GM18507 (cell line): ENCODE results near the gene VSTM4.

Source experiments
- DNase-seq: peaks from one replicate; pipeline ENCODE4 v3.0.0; 2011; ENCODE audit warnings: low read depth; ENCODE audit not compliant: insufficient read length; ENCODE audit errors: extremely low spot score
- FAIRE-seq: peaks from 2 replicates; lab custom pipeline; 2011; peaks lifted over from hg19 to GRCh38; lab: Jason Lieb, UNC

Gene VSTM4

GRCh38 chr10:49076741-49077521 is 38.4 kb downstream of the VSTM4 start:
- DNase-seq (no peak), FAIRE-seq (peak; percentile 77)

GRCh38 chr10:49076319-49076718 is 39.0 kb downstream of the VSTM4 start:
- FAIRE-seq: no peak

GRCh38 chr10:49075743-49076142 is 39.6 kb downstream of the VSTM4 start:
- DNase-seq (no peak), FAIRE-seq (no peak)

More at GRCh38 chr10:49076319-49076718, 39.0 kb downstream of the VSTM4 start:
- DNase-seq: no peak

GRCh38 chr10:49074836-49075682 is 40.3 kb downstream of the VSTM4 start:
- FAIRE-seq (no peak), DNase-seq (no peak)

DNA sequence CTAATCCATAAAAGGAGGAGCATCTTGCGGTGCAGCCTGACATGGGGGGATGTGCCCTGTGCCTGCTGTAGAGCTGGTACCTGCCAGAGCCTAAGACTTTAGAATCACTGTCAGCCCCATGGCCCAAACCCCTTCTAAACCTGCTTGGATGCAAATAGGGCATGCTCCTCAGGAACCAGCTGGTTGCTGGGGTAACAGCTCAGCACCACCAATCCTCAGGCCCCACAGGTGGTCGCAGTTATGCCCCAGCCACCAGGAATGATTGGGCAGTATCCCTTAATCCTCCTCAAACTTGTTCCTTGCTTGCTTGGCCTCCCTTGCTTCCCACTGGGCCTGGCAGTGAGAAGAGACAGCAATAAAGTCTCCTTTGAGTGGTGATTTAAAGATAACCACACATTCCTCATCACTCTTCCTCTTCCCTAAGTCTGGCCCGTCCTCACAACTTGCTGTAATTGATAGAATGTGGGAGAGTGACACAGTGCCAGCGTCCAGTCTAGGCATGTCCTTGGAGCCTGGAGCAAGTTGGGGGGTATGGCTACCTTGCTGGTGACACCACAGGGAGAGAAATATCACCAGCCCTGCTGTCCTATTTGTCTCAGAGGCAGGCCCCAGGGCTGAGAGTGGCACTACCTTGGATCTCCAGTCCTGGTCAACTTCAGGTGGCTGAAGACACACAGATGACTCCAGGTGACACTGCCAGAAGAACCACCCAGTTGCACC is 43.0 kb downstream of the VSTM4 start:
- FAIRE-seq: no peak
- no peak for DNase-seq

GRCh38 chr10:49071160-49071761 is 44.1 kb downstream of the VSTM4 start:
- DNase-seq: no peak
- FAIRE-seq: no peak

GRCh38 chr10:49070701-49071100 is 44.6 kb downstream of the VSTM4 start:
- FAIRE-seq (no peak), DNase-seq (no peak)

DNA sequence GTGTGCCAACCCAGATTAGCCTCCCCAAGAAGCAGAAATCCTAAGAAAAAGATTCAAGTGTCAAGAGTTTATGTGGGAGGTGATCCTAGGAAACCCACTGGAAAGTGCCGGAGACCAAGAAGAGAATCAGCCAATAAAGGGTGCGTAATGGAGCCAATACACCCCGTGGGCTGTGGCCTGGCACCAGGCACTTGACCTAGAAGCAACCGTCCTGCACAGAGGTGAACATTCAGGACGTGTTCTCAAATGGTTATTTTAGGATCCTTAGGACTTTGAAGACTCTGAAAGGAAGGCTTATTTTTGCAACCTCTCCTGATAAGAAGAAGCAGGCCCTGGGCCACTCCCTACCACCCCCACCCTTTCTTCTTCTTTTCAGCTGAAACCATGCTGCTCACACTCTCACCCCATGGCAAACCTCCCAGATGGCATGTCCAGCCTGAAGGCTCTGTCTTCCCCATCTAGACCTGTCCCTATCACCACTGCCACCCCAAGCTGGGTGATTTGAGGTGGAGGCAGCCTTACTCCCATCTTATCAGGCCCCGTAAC is 46.6 kb downstream of the VSTM4 start:
- no peak for FAIRE-seq
- DNase-seq: no peak

- DNase-seq: no peak
- no peak for FAIRE-seq
Observed at GRCh38 chr10:49068209-49068608, 47.1 kb downstream of the VSTM4 start.

- no peak for DNase-seq
Observed at GRCh38 chr10:49066944-49067730, 48.2 kb downstream of the VSTM4 start.

GRCh38 chr10:49062229-49062628 is 53.1 kb downstream of the VSTM4 start:
- no peak for FAIRE-seq
- DNase-seq: no peak

More at GRCh38 chr10:49066944-49067730, 48.2 kb downstream of the VSTM4 start:
- FAIRE-seq: no peak

DNA sequence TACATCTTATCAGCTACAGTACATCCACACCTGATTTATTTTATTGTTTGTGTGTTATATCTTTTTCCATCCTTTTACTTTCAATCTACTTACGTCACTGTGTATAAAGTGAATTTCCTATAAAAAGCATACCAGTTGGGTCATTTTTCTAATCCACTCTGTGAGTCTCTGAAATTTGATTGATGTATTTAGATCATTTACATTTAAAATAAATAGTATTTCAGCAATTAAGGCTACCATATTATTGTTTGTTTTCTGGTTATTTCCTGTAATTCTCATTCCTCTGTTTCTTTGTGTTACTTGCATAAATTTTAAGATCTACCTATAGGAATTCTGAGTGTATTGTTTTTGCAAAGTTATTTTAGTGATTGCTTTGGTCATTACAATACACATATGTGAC is 53.7 kb downstream of the VSTM4 start:
- DNase-seq (no peak), FAIRE-seq (no peak)

DNA sequence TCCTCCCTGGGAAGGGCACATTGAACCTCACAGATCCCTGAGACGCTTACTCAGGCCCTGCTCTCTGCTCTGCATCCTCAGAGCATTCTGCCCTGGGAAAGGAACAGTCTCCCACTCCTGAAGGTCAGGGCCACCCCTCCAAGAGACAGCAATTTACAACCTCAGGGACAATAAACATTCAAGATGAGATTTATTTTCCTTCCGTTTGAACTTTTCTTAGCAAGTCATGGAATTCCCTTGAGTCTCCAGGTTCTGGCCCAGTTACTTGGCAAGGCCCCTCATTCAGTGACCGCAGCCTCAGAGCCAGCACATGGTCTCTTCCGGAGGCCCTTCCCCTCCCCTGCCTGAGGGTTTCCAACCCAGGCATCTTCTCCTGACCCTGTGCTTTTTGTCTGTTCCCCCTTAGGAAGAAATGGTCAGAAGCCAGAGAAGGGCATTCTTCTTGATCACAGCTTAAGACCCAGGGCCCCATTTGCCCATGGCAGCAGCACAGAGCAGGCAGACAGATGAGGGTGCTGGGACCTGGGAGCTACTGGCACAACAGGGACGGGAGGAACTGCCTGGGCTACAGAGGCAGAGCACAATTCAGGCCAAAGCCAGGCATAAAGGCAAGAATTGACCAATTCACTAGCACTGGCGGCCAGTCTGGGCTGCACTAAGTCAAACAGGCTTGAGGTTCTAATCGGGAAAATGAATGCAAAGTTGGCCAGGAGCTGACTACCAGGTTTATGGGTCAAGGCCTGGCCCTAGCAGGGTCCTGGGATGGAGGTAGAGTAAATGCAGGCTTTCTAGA is 56.7 kb downstream of the VSTM4 start:
- DNase-seq (no peak), FAIRE-seq (no peak)

GRCh38 chr10:49057231-49057880 is 58.0 kb downstream of the VSTM4 start:
- DNase-seq (no peak), FAIRE-seq (no peak)

DNA sequence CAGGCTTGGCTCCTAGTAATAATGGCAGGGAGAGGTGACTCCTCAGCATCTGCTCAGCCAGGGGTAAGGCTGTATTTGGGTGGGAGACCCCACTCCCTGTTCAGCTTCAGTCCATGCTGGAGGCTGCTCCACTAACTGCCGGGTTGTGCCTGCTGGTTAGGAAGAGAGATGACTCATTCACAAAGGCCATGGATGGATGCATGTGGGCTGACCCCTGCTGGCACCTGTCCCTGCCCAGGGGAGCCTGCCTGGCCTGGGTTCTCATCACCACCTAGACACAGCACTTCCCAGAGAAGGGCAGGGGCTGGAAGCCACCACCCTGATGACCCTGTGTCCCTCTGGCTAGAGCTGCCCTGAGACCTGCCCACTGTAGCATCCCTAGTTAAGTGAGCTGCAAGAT is 59.0 kb downstream of the VSTM4 start:
- DNase-seq (no peak), FAIRE-seq (no peak)

GRCh38 chr10:49055221-49055849 is 60.0 kb downstream of the VSTM4 start:
- FAIRE-seq: no peak
- no peak for DNase-seq

- DNase-seq: no peak
- FAIRE-seq: no peak
Observed at GRCh38 chr10:49054753-49055152, 60.6 kb downstream of the VSTM4 start.
